NCI-H460 (cell line): ENCODE results near the gene SPOP. TPM values are rescaled to one million over a fixed set of nuclear protein-coding genes. Genes with fewer than 3 reads are reported as not detected.
"Not testable (repeated sequence)": the region's sequence is repeated elsewhere in the genome, so short reads cannot be mapped to it uniquely, and the experiment has no call there.

Experiments
- DNase-seq: peaks from one replicate; pipeline ENCODE4 v3.0.0-alpha.2; 2016; ENCODE audit warnings: low read depth; ENCODE audit errors: extremely low read depth
- total RNA-seq: library from RNA; depleted of rRNA; stranded (reverse); fragments of >200 nt; shearing (Covaris generic); gene quantifications from 2 replicates; pipeline ENCODE4 v1.2.3, GENCODE V29; 2014

The SPOP gene
- total RNA-seq, 1 experiment from 2014 or later, result 51.0 TPM

DNA sequence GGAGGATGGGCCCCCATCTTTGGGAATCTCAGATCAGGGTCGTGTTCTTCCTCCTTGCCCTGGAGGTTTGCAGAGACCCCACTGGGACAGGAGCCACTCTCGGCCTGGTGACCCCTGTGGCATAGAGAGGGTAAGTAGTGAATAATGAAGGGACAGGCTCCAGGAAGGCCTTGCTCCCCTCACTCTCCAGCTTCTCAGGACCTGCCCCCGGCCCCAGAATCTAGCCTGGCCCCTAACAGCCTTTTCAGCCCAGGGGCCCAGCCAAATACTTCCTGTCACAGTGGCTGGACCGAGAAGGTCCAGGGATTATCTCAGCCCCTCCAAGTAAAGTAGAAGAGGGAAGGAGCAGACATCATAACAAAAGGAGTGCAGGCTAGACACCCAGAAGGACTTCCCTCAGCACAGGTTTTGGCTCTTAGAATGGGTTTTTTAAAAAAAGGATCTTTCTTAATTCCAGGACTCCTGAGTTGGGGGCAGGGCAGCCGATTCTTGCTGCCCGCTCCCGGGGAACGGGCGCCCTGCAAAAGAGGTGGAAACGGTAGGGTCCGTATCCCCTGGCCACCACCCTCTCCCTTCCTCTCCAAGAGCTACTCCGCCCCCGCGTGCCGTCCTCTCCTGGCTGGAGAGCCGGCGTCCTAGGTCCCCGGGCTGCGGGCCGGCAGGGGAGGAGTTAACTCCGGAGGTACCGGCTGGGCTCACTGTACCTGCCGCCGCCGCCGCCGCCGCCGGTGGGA is 102.8 kb downstream of the SPOP start:
- no peak for DNase-seq

DNA sequence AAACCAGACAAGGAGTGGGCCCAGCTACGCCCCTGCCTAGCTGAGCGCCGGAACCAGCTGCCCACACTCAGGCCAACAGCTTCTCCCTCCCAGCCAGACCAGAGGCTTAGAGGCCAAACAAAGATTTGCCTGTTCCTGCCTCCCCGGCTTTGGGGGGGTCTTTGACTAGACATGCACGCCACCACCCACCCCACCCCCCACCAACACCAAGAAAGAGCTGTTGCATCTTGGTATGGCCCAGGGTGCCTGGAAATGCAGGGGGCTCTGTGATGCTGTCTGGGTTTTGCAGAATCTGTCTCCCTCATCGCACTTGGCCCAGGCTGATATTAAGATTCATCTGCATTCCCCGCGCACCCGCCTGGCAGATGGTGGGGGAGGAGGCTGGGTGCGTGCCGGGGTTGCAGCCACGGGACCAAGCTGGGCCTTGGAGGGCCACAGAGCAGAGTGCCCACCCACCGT is 103.5 kb downstream of the SPOP start:
- DNase-seq, result no peak

DNA sequence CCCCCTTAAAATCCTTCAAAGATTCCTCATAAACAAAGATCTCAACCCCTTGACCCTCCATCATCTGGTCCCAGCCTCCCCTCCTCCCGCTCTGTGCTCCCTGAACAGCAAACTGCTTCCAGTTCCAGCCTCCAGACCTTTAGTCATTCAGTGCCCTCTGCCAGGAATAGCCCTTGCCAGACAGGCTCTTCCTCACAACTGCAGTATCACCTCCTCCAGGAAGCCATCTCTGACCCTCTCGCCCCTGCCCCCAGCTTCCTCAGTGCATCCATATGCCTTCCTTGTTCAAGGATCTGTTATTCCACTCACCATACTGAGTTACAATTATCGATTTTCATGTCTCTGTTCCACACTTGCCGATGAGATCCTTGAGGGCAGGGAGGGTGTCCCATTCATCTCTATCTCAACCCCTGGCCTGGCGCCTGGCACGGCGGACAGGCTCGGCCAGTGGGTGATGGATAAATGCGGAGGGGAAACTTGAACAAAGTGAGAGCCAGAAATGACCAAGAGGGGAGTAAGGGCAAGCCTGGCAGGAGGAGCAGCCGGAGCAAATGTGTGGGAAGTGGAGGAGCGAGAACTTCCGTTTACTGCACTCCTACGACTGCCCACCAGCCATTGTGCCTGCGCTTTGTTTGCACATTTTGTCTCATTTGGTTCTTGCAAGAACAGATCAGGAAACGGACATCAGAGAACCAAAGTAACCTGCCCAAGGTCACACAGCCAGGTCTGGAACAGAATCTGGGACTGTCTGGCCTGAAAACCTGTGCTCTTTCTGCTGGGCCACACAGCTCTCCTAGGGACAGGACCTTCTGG is 104.2 kb downstream of the SPOP start:
- no peak for DNase-seq

DNA sequence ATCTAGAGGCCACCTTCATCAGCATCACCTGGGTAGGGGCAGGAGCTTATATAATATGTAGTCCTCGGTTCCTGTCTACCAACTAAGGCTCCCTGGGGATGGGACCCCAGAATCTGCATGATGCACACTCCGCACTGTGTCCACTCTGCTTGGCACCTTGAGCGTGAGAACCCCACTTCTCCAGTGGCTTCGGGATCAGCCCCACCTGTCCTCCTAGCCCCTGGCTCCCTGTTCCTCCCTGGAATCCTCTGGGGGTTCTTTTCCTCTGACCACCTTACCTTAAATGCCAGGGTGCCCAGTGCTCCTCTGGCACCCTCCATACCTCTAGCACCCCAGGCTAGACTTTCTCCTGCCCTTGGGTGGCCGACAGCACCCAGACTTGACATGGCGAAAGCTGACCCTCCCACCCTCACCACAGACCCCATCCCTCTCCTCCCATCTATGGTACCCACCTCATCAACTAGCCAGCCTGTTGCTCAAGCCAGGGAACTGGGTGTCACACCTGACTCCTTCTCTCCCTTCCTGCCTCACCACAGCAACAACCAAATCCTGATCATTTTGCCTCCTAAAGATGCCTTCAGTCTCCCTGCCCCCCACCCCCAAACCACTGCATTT is 105.0 kb downstream of the SPOP start:
- DNase-seq, result no peak

DNA sequence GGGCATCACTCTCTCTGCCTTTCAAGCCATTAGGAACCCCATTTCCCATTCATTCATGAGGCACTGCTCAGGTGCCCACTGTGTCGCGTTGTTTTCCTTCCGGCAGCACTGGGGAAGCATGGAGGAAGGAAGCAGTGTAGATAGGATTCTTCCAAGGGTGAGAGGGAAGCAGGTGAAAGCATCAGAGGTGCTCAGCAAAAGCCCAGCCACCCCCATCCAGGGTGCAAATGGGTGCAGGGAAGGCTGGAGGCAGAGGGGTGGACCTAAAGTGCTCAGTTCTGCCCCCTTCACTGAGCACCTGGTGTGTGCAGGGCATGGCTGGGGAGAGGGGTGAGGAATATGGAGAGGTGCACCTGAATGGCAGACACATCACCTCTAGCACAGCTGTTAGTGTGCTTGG is 105.7 kb downstream of the SPOP start:
- no peak for DNase-seq

DNA sequence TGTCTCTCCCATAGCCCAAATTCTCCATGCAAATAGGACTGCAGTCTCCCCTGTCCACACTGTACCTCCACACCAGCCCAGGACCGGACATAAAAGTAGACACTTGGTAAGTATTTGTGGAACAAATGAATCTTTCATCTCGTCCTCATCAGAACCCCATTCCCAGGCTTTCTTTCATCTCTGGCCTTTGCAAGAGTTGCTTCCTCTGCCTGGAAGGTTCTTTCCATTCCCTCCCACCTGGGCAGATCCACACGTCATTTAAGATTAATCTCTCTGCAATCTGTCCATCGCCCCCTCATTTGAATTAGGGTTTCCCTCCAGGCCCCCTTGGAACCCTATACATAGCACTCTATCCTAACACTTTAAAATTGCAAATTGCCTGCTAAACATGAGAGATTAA is 106.1 kb downstream of the SPOP start:
- no peak for DNase-seq

DNA sequence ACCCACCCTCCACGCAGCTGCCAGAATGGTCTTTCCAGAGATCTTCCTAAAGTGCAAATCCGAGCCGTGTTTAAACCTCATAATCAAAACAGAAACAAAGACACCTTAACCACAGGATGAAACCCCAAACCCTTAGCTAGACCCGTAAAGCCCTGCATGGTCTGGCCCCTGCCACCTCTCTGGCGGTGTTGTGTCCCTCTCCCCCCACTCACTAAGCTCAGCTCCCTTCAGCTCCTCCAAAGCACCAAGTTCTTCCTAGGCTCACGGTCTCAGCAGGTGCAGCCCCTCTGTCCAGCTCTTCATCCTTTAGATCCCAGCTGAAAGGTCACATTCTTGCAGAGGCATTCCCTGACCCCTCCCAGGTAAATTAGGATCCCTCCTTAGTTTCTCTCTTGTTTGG is 106.6 kb downstream of the SPOP start:
- DNase-seq, result no peak

DNA sequence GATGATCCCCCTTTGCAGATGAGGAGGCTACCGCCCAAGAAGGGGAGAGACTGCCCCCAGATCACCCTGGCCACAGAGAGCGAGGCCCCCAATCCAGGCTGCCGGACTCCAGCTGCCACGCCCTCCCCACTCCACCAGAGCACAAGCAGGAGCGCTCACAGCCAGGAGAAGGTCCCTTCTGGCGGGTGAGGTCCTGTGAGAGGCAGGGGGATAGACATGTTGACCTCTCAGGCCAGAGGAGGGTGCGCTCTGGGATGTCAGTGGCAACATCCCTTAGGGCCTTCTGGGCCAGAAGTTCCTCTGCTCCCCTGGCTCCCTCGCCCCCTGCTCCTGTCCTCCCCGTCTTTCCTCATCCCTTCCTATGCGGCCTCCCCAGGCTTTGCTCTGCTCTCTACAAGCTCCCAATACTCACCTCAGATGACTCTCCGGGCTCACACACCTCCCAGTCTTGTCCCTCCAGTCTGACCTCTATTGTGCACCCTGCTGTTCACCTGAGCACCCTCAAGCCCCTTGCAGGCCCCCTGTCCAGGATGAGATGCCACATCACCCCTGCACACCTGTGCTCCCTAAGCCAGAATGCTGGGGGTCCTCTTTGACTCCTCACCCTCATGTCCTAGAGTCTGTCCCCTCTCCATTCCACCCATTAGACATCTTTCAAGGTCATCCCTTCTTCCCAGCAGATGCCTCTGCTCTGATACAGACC is 107.2 kb downstream of the SPOP start:
- no peak for DNase-seq

DNA sequence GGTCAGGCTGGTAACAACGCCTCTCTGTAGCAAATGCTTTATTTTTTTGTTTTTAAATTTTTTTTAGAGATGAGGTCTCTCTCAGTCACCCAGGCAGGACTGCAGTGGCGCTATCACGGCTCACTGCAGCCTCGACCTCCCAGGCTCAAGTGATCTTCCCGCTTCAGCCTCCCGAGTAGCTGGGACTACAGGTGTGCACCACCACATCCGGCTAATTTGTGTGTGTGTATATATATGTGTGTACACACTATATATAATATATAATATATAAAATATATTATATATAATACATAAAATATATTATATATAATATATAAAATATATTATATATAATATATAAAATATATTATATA is 109.2 kb downstream of the SPOP start:
- DNase-seq, result not testable (repeated sequence)

DNA sequence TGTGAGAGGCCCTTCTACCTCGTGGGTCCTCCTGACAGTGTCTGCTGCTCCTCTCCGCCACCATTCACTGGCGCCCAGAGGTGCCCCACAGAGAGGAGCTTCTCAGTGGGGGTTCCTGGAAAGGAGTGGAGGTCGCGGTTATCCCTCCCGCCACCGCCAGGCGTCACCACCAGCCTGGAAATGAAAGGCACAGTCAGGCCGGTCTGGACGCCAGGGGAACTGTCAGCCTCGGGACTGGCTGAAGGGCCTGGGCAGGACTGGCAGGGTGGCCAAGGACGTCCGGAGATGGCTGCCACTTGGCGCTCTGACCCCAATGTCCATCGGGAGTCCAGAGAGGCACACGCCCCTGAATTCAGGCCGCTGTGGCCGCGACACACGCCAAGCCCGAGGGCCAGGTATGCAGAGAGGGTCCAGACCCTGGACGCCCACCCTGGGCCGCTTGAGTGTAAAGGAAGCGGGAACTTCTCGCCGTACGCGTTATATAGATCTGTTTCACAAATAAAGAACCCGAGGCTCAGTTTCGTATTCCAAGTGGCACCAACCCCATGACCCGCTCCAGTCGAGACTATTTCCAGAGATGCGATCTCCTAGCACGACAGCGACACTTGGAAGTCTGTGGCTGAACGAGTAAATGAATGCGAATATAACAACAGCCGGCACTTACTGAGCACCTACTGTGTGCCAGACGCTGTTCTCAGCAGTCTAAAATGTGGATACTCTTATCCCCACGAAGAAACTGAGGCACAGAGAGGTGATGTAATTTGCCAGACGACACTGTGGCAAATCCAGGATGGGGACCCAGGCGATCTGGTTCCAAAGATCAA is 109.8 kb downstream of the SPOP start:
- DNase-seq, result peak; percentile 81

DNA sequence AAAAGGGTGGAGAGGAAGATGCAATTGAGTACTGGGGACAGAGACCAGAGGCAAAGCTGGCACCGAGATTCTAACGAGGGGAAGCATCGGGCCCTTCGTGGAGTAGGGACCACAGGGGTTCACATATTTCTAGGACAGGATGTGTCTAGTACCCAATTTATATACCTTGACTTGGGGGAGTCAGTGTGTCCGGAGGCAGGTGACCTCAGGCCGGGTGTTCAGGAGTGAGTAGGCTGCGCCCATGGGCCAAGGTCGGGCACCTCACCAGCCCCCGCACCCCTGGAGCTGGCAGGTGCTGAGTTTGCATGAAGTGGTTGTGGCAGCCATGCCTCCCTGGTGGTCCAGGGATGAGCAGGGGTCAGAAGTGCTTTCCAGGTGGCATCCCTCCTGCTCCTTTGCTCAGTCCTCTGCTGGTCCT is 110.8 kb downstream of the SPOP start:
- no peak for DNase-seq

DNA sequence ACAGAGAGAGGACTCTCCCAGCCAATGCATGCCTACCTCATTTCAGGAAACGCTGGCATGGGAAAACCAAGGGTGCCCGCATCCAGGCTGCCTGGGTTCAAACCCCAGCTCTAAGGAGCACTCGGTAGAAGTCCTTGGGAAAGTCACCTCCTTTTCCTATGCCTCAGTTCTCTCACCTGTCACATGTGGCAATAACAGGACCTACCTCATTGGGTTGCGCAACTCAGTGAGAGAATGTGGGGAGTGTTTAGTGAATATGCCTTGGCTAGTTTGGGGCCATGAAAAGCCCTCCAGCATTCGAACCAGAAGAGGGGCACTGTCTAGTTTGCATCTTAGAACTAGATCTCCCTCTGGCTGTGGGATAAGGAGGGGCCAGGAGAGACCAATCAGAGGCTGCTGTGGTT is 111.2 kb downstream of the SPOP start:
- no peak for DNase-seq

DNA sequence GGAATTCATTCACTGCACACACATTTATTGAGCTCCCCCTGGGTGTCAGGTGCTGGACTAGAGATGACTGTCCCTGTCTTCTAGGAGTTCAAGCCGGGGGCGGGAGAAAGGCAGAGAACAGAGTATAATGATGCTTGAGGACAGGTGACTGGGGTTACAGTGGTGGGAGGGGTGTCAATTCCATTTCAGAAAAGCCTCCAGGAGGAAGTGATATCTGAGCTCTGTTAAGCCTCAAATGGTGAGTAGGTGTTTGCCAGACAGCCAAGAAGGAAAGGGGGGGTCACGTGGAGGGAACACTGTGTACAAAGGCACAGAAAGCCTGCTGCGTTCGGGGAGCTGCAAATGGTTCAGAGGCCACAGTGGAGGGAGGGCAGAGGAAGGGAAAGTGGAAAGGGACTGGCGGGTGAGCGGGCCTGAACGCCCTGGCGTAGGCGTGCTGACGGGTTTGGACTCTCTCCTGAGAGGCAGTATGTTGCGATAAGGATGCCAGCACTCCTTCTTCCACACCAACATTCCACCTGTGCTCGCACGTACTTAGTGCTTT is 111.9 kb downstream of the SPOP start:
- DNase-seq, result no peak

DNA sequence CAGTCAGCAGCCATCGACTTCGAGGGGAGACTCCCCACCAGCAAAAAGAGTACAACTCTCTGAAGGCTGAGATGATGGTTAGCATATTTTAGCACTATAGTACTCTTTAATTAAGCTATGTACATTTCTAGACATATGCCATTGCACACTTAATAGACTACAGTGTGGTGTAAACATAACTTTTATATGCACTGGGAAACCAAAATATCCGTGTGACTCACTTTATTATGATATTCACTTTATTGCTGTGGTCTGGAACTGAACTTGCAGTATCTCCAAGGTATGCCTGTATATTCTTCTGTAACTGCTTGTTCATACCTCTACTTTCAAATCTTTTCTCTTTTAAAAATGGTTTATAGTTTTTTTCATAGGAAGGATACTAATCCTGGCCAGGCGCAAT is 113.3 kb downstream of the SPOP start:
- no peak for DNase-seq

DNA sequence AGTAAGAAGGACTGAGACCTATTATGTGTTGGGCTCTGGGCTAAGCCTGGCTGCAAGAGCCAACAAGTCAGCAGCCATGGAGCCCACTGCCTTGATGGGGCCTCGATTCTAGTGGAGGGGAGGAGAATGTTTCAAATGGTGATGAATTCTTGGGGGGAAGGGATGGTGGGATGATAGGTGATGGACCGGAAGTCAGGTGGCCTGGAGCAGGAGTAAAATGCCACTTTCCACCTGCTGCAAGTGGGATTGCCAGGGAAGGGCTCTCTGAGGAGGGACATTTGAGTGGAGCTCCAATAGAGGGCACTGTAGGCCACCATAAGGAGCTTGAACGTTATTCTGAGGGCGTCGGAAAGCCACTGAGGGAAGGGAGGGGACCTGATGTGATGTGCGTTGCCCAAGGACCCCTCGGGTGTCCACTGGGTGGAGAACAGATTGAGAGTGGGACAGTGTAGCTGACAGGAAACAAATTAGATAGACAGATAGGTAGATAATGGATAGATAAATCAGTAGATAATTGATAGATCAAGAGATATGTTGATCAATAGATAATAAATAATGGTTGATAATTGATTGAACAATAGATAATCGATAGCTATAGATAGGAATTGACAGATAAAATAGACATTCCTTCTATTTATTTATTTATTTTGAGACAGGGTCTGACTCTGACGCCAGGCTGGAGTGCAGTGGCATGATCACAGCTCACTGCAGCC is 120.4 kb downstream of the SPOP start:
- DNase-seq, result peak; percentile 54

DNA sequence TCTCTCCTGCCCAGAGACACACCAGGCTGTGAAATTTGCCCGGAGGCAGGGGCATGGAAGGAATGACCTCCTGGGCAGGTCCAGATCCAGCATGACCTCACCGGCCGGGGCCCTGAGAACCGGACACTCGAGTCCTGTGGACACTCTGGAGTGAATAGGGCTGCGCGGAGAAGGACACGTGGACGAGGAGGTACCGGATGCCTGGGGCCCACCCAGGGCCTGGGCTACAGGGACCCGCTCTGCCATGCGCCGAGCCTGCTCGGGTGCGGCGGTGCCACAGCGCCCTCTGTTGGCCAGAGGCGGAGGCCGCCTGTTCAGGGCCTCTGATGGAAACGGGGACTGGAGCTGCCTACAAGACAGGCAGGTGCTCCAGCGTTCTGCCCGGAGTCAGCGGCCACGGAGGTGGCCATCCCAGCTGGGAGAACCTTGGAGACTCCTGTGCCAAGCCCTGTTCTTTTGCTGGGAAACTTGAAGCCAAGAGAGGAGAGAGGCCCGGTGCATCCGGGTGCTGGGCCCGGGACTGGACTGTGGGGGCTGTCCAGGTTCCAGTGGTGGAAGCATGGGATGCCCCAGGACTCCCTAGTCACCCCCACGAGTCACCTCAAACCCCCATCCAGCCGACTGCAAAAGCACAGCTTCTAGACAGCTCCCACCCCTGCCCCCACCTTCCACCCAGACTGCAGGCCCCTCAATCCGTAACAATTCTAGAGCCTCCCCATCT is 121.5 kb downstream of the SPOP start:
- DNase-seq, result peak; percentile 61

DNA sequence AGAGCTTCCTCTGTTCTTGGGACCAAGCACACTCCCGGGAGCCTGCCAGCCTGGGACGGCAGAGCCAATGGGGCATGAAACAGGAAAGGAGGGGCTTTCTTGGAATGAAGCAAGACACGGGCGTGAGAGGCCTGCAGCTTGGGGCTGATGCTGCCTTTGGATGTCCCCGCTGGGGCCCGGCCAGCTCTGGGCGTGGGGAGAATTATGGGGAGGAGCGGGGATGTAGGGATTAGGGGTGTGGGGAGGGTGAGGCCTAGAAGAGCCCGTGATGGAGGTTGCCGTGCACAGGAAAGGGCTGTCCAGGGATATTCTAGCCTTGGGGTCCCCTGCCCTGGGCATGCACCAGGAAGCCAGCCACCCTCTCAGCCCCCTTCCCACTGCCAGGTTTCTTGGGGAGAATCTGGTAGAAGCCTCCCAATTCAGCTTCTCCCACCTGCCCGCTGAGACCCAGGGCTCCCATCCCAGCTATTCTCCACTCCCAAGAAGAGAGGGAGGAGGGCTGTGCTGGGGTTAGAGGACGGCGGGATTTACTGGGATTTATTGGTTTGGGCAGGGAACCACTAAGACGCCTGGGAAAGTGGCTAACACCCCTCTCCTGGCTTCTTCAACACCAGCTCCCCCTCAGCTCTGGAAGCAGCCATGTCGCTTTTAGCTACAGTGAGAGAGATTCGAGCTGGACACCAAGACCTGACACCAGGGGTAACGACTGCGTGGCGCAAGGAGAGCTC is 122.2 kb downstream of the SPOP start:
- DNase-seq, result no peak
